K562 (cell line): Measurements from ENCODE around the gene KCNK2. TPM values are rescaled to one million over a fixed set of nuclear protein-coding genes. Genes with fewer than 3 reads are reported as not detected.

Experiments used
- ATAC-seq: fragments of 200-7000 bp; cut with Tn5 transposase; 3 replicates; pipeline ENCODE4 v1.9.1; 2020; ENCODE audit warnings: moderate library complexity
- BruUV-seq: library from RNA; stranded (reverse); fragments of 400-500 nt; replicated peaks from 2 replicates; lab custom pipeline; 2021; lab: Mats Ljungman, UMichigan
- CTCF ChIA-PET: fragments of 300-600 bp; formaldehyde crosslinking; extraction: SDS; loops from one replicate; lab custom pipeline; 2021; ENCODE audit warnings: low intra/inter-chr PET ratio; lab: Yijun Ruan, JAX
- POLR2A ChIA-PET: fragments of 300-600, 350-650 bp; sonication (Branson Sonifier 250); formaldehyde crosslinking; extraction: SDS; loops from one replicate; lab custom pipeline; 2021; ENCODE audit warnings: antibody characterized with exemption, inconsistent platforms; lab: Yijun Ruan, JAX
- DNase-seq, 4 experiments: peaks; one replicate each; pipeline versions ENCODE4 v3.0.0 to v3.0.0-alpha.2; 2011 to 2018; ENCODE audit warnings: low spot score in 3 of 4, mixed read lengths in 3 of 4; ENCODE audit errors: extremely low read depth in 1 of 4
- FAIRE-seq: peaks from 2 replicates; lab custom pipeline; 2011; peaks lifted over from hg19 to GRCh38; lab: Jason Lieb, UNC
- H2AFZ ChIP-seq: 2 replicates; pipeline ENCODE4 v1.6.0; 2011; ENCODE audit warnings: low read depth, low read length, control low read depth, inconsistent platforms
- H3K27ac ChIP-seq: fragments of 200-600 bp; 3 replicates; pipeline ENCODE4 v1.8.0; 2011; ENCODE audit warnings: low read depth, mild to moderate bottlenecking, control low read depth, inconsistent platforms, low read length, moderate library complexity, mixed read lengths; ENCODE audit errors: extremely low read depth
- H3K27me3 ChIP-seq, 2 experiments: fragments of 300-600 bp in 1 of 2; 2 replicates in 1 of 2; 3 replicates in 1 of 2; pipeline versions ENCODE4 v1.6.0 to v1.8.0; 2011; ENCODE audit warnings: inconsistent platforms in 2 of 2, low read length in 2 of 2, mild to moderate bottlenecking in 1 of 2, mixed read lengths in 1 of 2, moderate library complexity in 1 of 2; ENCODE audit not compliant: control insufficient read depth in 2 of 2, insufficient read depth in 2 of 2
- H3K36me3 ChIP-seq: fragments of 300-600 bp; 3 replicates; pipeline ENCODE4 v1.8.0; 2011; ENCODE audit warnings: mild to moderate bottlenecking, low read length, inconsistent platforms; ENCODE audit not compliant: control insufficient read depth, insufficient read depth
- H3K4me1 ChIP-seq, 2 experiments: fragments of 200-600 bp in 1 of 2; replicated peaks in 1 of 2; 2 replicates in 1 of 2; 3 replicates in 1 of 2; pipeline versions ENCODE4 v1.5.1 to v1.8.0; 2011; ENCODE audit warnings: inconsistent platforms in 2 of 2, low read length in 2 of 2, mild to moderate bottlenecking in 1 of 2, mixed read lengths in 1 of 2, moderate library complexity in 1 of 2; ENCODE audit not compliant: control insufficient read depth in 2 of 2, insufficient read depth in 2 of 2
- H3K4me2 ChIP-seq: 2 replicates; pipeline ENCODE4 v1.6.1; 2011; ENCODE audit warnings: low read length, control low read depth, inconsistent platforms, mixed read lengths; ENCODE audit not compliant: insufficient read depth
- H3K4me3 ChIP-seq: fragments of 200-600 bp; sonication (generic), shearing (Covaris generic); 2 replicates; pipeline ENCODE4 v1.5.1; 2016; ENCODE audit warnings: control low read depth, inconsistent platforms
- H3K79me2 ChIP-seq: fragments of 200-600 bp; 3 replicates; pipeline ENCODE4 v1.8.0; 2011; ENCODE audit warnings: low read length, inconsistent platforms; ENCODE audit not compliant: control insufficient read depth, insufficient read depth
- H3K9ac ChIP-seq, 2 experiments: 2 replicates each; pipeline versions ENCODE4 v1.6.0 to v1.6.1; 2011; ENCODE audit warnings: low read depth in 2 of 2, low read length in 2 of 2, control low read depth in 1 of 2, inconsistent platforms in 1 of 2, mild to moderate bottlenecking in 1 of 2, mixed read lengths in 1 of 2; ENCODE audit not compliant: insufficient read depth in 1 of 2
- H3K9me1 ChIP-seq: one replicate; pipeline ENCODE4 v1.6.0; 2011; ENCODE audit warnings: inconsistent platforms, mild to moderate bottlenecking, low read length, moderate library complexity; ENCODE audit not compliant: control insufficient read depth, insufficient read depth
- H3K9me3 ChIP-seq: replicated peaks from 2 replicates; pipeline ENCODE4 v1.5.1; 2011; ENCODE audit warnings: low read depth, low read length, inconsistent platforms; ENCODE audit not compliant: control insufficient read depth, insufficient read depth
- H4K20me1 ChIP-seq: replicated peaks from 2 replicates; pipeline ENCODE4 v1.6.1; 2011; ENCODE audit warnings: low read length, inconsistent platforms, mixed read lengths; ENCODE audit not compliant: control insufficient read depth, insufficient read depth
- ARID1B ChIP-seq: fragments of 450-650 bp; IDR thresholded peaks from 2 replicates; pipeline ENCODE4 v1.6.1; 2016; ENCODE audit warnings: antibody characterized with exemption, mild to moderate bottlenecking, inconsistent platforms
- ETS1 ChIP-seq: conservative IDR thresholded peaks from 2 replicates; pipeline ENCODE4 v1.6.1; 2011; ENCODE audit warnings: low read depth, mild to moderate bottlenecking, low read length; ENCODE audit not compliant: control insufficient read depth
- KDM5B ChIP-seq: fragments of 200-600 bp; sonication (generic); IDR thresholded peaks from 2 replicates; pipeline ENCODE4 v1.6.1; 2012; ENCODE audit warnings: low read depth, mild to moderate bottlenecking, moderate library complexity, low read length, control low read depth, inconsistent platforms; ENCODE audit not compliant: insufficient replicate concordance
- NR0B1 ChIP-seq: fragments of 450-650 bp; IDR thresholded peaks from one replicate; pipeline ENCODE4 v1.6.1; 2018; ENCODE audit warnings: mild to moderate bottlenecking, moderate library complexity; ENCODE audit not compliant: partially characterized antibody
- PHF21A ChIP-seq: fragments of 450-650 bp; IDR thresholded peaks from 2 replicates; pipeline ENCODE4 v1.6.1; 2017; ENCODE audit warnings: low read depth, borderline replicate concordance
- POLR2G ChIP-seq: fragments of 200-400 bp; formaldehyde crosslinking; IDR thresholded peaks from 2 replicates; pipeline ENCODE4 v1.6.1; 2017; ENCODE audit warnings: low read depth, mild to moderate bottlenecking, antibody characterized with exemption, low read length, moderate library complexity
- REST ChIP-seq, 2 experiments: fragments of 450-650 bp; formaldehyde crosslinking in 1 of 2; IDR thresholded peaks; 2 replicates each; pipeline versions ENCODE4 v1.4.0 to v1.6.1; 2014 to 2020; ENCODE audit warnings: mild to moderate bottlenecking in 2 of 2, borderline replicate concordance in 1 of 2, low read depth in 1 of 2
- RFX5 ChIP-seq: IDR thresholded peaks from 2 replicates; pipeline ENCODE4 v1.6.1; 2011; ENCODE audit warnings: low read depth, mild to moderate bottlenecking, improper control_type of control experiment, low read length
- SREBF1 ChIP-seq: fragments of 150-350 bp; IDR thresholded peaks from 2 replicates; pipeline ENCODE4 v1.6.1; 2014; ENCODE audit warnings: antibody characterized with exemption, low read depth, low read length, borderline replicate concordance
- ZNF282 ChIP-seq: sonication (generic); formaldehyde crosslinking; IDR thresholded peaks from 2 replicates; pipeline ENCODE4 v1.8.1; 2023; ENCODE audit warnings: missing genetic modification reagents
- ZNF583 ChIP-seq: fragments of 250-450 bp; sonication (Bioruptor Pico); IDR thresholded peaks from 2 replicates; pipeline ENCODE4 v1.4.0; 2020
- ZZZ3 ChIP-seq: fragments of 450-650 bp; IDR thresholded peaks from 2 replicates; pipeline ENCODE4 v1.6.1; 2016; ENCODE audit warnings: antibody characterized with exemption, mild to moderate bottlenecking, moderate library complexity
- WGBS: fragments of 100-300 bp; shearing (Covaris generic); methylation state at CpG from one replicate; pipeline ENCODE4 v1.1.6; 2016; ENCODE audit warnings: low coverage, mixed read lengths; ENCODE audit not compliant: insufficient coverage; ENCODE audit errors: missing lambda C conversion rate; 5-methylcytosine and 5-hydroxymethylcytosine counted together
- in situ Hi-C: fragments of 300-500 bp; cut with MboI; formaldehyde crosslinking; loops from 4 replicates; pipeline ENCODE4 v1.15.0; 2018; ENCODE audit warnings: inconsistent platforms, mixed read lengths
- intact Hi-C: fragments of 100-400 bp; cut with micrococcal nuclease; formaldehyde crosslinking; loops from 2 replicates; pipeline ENCODE4 v1.14.2; 2022
- polyA plus RNA-seq, 8 experiments: library from polyadenylated mRNA; depleted of rRNA in 4 of 8; stranded (reverse) in 5 of 8; unstranded in 3 of 8; fragments of >200 nt; fragmentation: Nextera tagmentation in 2 of 8; fragmentation: Illumina TruSeq in 1 of 8; extraction: Ambion mirVana in 2 of 8; extraction: Trizol in 1 of 8; gene quantifications; 2 replicates each; pipeline versions ENCODE4 v1.2.1 to v1.2.3, GENCODE V29; 2011 to 2014; ENCODE audit warnings: inconsistent platforms in 1 of 8, missing spikeins in 1 of 8
- total RNA-seq, 7 experiments: library from RNA; depleted of rRNA in 6 of 7; stranded (reverse); fragments of >200 nt in 6 of 7; fragmentation: Illumina TruSeq in 2 of 7; extraction: Trizol in 2 of 7; gene quantifications; 2 replicates each; pipeline versions ENCODE4 v1.2.1 to v1.2.3, GENCODE V29; 2011 to 2021; ENCODE audit warnings: low replicate concordance in 1 of 7

Gene KCNK2
- total and polyA plus RNA-seq, 9 of the 15 experiments (the other 6 are each of a cell fraction or from before 2014, with no cell fraction given), result 0.04 to 0.13 (median 0.05) TPM; not detected in 3

GRCh38 chr1:215087603-215088002 is 5.1 kb downstream of the KCNK2 start:
- Histone ChIP-seq H3K9me3 (no peaks in the 10 kb centered on the region), H3K4me3 (no peak overlapping the region), H3K79me2 (no peaks in the 10 kb centered on the region), H3K27me3 (peaks cover 4 to 6% of the 10 kb centered on the region in 2 experiments; a peak in 3 of 5 replicates), H3K9me1 (no peaks in the 10 kb centered on the region), H3K36me3 (no peaks in the 10 kb centered on the region), H3K9ac (no peak overlapping the region), H2AFZ (no peak overlapping the region), H4K20me1 (no peaks in the 10 kb centered on the region), H3K4me2 (no peak overlapping the region), H3K27ac (no peak overlapping the region), H3K4me1 (peaks cover 0 to 2% of the 10 kb centered on the region in 2 experiments; a peak in 1 of 5 replicates)
- 0% methylated on average over 2 of the region's 2 CpGs for WGBS
- in situ Hi-C loops (no loop called here), intact Hi-C loops (no loop called here)
- POLR2A ChIA-PET, result no interaction called here
- ATAC-seq (no peak), DNase-seq (no peak), FAIRE-seq (no peak)
- no TSS peak for BruUV-seq
- CTCF ChIA-PET, result no interaction called here
- TF ChIP-seq ZNF583 (CRISPR knock-in tag) (no peak), ARID1B (no peak), ZZZ3 (no peak), REST (IDR thresholded peaks at IDR 0.05; ENCODE audit: borderline replicate concordance) (no peak), REST (CRISPR knock-in tag; IDR thresholded peaks at IDR 0.05; ENCODE audit: low read depth) (no peak), SREBF1 (no peak), KDM5B (no peak), ETS1 (no peak), ZNF282 (CRISPR knock-in tag) (no peak), PHF21A (no peak), RFX5 (no peak), NR0B1 (no peak), POLR2G (no peak)
